Esophagus squamous epithelium (tissue), 4 donors: Measurements from ENCODE around the gene HBA1.

Experiments used
- POLR2A ChIP-seq, 4 donors: fragments of 450-650 bp; IDR thresholded peaks; one replicate each; pipeline ENCODE4 v1.6.1; 2017; ENCODE audit warnings: antibody characterized with exemption in 4 of 4, mild to moderate bottlenecking in 4 of 4, moderate library complexity in 3 of 4
- TF ChIP-seq, protein P1 (sequence below), 6 experiments: fragments of 450-650 bp in 4 of 6; fragments of 200-600 bp in 2 of 6; sonication (generic) in 2 of 6; IDR thresholded peaks; one replicate each; pipeline ENCODE4 v1.5.1; 2016 to 2019; ENCODE audit warnings: antibody characterized with exemption in 6 of 6, mild to moderate bottlenecking in 4 of 6, moderate library complexity in 4 of 6

DNA sequence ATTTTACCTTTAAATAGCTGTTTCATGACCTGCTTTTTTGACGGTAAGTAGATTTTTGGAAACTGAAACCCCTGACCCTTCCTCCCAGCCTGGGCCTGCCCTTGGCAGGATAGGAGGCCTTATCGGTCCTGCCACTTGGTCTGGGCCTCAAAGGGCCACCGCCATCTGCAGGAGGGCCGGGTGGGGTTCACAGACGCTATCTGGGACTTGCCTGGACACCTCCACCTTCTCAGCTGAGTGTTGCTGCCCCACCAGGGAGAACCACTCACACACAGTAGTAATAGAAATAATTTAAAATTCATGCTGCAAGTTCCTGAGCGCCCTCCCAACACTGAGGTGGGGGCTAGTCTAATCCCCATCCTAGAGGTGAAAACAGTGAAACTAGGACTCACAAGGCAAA lies 33.4 kb upstream of the HBA1 start:
- TF ChIP-seq, protein P1, sequence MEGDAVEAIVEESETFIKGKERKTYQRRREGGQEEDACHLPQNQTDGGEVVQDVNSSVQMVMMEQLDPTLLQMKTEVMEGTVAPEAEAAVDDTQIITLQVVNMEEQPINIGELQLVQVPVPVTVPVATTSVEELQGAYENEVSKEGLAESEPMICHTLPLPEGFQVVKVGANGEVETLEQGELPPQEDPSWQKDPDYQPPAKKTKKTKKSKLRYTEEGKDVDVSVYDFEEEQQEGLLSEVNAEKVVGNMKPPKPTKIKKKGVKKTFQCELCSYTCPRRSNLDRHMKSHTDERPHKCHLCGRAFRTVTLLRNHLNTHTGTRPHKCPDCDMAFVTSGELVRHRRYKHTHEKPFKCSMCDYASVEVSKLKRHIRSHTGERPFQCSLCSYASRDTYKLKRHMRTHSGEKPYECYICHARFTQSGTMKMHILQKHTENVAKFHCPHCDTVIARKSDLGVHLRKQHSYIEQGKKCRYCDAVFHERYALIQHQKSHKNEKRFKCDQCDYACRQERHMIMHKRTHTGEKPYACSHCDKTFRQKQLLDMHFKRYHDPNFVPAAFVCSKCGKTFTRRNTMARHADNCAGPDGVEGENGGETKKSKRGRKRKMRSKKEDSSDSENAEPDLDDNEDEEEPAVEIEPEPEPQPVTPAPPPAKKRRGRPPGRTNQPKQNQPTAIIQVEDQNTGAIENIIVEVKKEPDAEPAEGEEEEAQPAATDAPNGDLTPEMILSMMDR (IDR thresholded peaks at IDR 0.05) = no peak
- TF ChIP-seq POLR2A (IDR thresholded peaks at IDR 0.05) = no peak
